Measurements from ENCODE around the gene CHAC1.

DNA sequence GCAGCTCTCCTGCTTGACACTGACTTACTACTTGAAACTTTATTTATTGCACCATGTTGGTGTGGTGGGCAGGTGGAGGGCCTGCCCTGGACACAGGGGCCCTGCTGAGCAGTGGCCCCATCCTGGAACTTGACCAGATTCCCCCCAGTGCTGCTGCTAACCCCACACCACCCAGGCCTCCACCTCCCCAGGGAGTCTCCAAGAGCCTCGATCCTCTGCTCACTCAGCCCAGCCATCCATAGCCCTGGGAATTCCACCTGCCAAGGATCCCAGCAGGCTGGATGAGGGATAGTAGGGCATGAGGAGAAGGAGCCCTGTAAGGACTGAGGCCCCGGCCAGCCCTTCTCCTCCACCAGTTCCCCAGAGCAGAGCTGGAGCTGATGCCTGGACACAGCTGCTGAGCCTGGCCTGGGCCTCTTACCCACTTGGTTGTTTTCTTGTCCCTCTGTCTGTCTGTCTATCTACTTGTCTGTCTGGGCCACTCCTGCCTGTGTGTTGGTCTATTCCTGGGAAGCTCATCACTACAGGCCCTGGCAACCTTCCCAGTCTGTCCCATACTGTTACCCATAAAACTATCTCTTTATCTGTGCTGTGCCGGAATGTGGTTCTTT, 2.8 kb downstream of the CHAC1 start:
- TF ChIP-seq CTCF (IDR thresholded peaks at IDR 0.05 in 8 of 11, conservative IDR thresholded peaks at IDR 0.05 in 3 of 11) (no peak), POLR2A (IDR thresholded peaks at IDR 0.05) (no peak), POLR2AphosphoS5 (IDR thresholded peaks at IDR 0.05) (no peak)
